ENCODE data around the gene SLC6A18.
"Not testable (repeated sequence)": the region's sequence is repeated elsewhere in the genome, so short reads cannot be mapped to it uniquely, and the experiment has no call there.

The SLC6A18 gene

DNA sequence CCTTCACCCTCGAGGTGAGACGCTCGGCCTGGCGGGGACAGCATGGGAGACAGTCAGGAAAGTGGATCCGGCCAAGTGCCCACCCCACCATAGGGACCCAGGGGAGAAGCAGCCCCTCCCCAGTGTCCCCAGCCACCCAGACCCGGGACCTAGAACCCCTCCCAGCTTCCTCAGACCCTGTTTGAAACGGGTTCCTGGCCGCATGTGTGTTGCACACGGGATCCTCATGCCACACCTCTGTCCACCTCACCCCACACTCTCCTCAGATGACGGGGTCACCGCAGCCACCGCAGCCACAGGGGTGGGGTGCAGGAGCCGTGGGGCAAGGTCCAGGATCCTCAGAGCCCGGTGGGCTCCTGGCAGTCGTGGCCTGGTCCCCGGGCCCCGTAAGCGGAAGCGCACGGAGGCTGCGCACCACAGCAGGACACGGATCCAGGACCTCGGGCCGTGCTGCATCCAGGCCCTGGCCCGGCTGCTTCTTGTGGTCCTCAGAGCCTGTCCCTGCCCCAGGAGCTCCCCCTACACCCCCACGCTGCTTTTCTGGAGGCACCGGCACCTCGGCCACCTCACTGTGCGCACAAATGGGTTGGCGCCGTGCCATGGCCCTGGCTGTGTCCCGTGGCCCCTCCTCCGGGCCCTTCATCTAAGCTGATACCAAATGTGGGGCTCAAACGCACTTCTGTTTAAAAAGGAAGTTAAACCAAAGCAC lies 54.4 kb downstream of the SLC6A18 start:
- no peak for DNase-seq

GRCh38 chr5:1280177-1281037 lies 55.2 kb downstream of the SLC6A18 start:
- no peak for DNase-seq

DNA sequence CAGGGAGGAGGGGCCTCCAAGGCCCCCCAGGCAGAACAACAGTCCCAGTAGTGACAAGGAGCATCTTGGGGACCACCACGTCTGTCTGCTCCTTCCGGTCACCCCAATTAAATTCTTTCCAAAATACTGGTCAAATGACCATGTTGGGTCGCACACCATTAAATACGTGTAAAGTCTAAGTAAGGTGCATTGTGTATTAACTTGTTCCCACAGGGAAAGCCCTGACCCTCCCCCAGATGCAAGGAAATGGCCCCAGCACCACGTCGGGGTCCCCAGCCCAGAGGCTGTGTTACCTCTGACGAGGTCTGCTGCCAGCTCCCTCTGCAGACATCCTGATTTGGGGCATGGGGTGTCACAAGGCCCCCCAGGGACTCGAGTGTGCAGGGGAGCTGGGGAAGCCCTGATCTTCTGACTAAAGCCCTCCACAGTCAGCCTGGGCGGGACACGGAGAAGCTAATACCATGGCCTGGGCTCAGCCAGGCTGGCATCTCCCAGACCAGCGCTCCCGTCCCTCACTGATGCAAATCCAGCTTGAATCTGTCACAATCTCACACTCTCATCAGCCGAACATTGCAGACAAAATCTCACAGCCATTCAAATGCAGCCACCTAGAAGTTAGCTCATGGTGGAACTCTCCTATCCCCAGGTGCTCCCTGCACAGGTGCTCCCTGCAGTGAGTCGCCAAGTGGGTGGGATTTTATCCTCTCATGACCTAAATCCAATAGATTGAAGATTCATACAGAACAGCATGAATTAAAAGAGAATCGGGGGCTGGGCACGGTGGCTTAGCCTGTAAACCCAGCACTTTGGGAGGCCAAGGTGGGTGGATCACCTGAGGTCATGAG lies 56.1 kb downstream of the SLC6A18 start:
- DNase-seq, result no peak

DNA sequence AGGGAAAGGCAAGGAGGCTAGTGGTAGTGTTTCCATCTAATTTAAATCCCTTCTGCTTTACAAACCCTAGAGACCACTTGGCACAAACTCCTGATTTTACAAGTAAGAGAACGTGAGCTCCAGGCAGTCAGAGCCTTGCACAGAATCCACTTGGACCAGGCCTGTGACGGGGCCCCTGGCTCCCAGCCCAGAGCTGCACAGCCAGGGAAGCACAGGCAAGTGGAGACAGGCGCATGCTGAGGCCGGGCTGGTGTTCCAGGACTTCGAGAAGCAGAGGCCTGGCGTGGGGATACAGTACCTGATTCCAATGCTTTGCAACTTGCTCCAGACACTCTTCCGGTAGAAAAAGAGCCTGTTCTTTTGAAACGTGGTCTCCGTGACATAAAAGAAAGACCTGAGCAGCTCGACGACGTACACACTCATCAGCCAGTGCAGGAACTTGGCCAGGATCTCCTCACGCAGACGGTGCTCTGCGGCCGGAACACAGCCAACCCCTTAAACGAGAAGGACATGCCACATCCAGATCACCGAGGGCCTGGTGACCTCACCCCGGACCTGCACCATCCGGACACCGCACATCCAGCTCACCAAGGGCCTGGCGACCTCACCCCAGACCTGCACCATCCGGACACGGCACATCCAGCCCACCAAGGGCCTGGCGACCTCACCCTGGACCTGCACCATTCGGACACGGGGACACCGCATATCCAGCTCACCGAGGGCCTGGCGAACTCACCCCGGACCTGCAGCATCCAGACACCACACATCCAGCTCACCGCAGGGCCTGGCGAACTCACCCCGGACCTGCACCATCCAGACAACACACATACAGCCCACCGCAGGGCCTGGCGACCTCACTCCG lies 57.2 kb downstream of the SLC6A18 start:
- peak; percentile 14 for DNase-seq

GRCh38 chr5:1282993-1283728 lies 58.0 kb downstream of the SLC6A18 start:
- DNase-seq, result not testable (repeated sequence)

- not testable (repeated sequence) for DNase-seq
Observed at GRCh38 chr5:1283729-1284041, 58.5 kb downstream of the SLC6A18 start.

DNA sequence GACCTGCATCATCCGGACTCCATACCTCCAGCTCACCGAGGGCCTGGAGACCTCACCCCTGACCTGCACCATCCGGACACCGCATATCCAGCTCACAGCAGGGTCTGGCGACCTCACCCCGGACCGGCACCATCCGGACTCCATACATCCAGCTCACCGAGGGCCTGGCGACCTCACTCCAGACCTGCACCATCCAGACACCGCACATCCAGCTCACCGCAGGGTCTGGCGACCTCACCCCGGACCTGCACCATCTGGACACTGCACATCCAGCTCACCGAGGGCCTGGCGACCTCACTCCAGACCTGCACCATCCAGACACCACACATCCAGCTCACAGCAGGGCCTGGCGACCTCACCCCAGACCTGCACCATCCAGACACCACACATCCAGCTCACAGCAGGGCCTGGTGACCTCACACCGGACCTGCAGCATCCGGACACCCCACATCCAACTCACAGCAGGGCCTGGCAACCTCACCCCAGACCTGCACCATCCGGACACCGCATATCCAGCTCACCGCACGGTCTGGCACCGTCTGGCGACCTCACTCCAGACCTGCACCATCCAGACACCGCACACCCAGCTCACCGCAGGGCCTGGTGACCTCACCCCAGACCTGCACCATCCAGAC lies 59.3 kb downstream of the SLC6A18 start:
- DNase-seq, result not testable (repeated sequence)

- no peak for DNase-seq
Observed at GRCh38 chr5:1285141-1285540, 60.0 kb downstream of the SLC6A18 start.

- no peak for DNase-seq
Observed at GRCh38 chr5:1285883-1286291, 60.7 kb downstream of the SLC6A18 start.

DNA sequence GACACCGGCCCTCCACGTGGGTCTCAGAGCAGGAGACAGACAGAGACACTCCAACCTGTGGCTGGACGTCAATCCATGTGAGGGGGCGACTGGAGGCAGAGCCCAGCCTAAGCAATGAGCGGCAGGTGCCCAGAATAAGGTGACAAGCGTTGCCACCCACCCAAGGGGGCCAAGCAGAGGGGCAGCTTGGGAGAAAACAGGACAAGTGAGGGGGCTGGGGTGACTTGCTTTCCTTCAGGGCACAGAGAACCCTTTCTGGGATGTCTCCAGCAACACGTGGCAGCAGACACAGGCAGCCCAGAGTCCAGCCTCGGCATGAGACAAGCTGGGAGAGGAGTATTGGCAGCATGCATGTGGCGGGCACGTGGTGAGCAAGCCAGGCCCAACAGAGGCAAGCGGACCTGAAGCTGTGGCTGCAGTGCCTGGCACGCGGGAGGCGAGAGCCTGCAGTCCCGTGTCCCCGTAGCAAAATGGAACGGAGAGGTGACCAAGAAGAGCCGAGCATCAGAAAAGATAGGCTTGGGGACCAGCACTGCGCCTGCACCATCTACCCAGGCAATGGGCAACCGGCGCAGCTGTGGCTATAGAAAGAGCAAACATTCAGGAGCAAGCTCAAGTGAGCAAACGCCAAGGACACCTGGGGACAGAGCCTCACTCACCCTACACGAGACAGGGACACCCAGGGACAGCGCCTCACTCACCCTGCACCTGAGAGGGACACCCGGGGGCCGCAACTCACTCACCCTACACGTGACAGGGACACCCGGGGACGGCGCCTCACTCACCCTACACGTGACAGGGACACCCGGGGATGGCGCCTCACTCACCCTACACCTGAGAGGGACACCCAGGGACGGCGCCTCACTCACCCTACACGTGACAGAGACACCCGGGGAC lies 63.5 kb downstream of the SLC6A18 start:
- no peak for DNase-seq

- DNase-seq, result not testable (repeated sequence)
Observed at GRCh38 chr5:1289559-1289958, 64.4 kb downstream of the SLC6A18 start.

GRCh38 chr5:1290956-1291355 lies 65.8 kb downstream of the SLC6A18 start:
- not testable (repeated sequence) for DNase-seq

GRCh38 chr5:1291611-1292080 lies 66.5 kb downstream of the SLC6A18 start:
- peak; percentile 29 for DNase-seq

DNA sequence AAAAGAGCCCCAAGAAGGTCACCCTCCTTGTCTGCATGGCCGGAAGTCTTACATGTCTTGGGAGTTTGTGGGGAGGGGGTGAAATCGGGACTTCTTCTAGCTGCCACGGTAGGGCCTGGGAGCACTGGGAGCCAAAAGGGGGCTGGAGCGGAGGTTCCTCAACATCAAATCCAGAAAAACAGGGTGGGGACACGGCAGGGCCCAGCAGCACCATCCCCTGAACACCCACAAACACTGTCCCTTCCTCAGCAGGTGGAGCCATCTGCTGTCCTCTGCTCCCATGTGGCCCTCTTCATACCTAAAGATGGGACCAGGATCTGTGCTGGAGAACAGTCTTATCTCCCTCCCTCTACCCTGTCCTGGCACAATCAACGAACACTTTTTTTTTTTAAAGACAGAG lies 67.0 kb downstream of the SLC6A18 start:
- DNase-seq, result no peak

DNA sequence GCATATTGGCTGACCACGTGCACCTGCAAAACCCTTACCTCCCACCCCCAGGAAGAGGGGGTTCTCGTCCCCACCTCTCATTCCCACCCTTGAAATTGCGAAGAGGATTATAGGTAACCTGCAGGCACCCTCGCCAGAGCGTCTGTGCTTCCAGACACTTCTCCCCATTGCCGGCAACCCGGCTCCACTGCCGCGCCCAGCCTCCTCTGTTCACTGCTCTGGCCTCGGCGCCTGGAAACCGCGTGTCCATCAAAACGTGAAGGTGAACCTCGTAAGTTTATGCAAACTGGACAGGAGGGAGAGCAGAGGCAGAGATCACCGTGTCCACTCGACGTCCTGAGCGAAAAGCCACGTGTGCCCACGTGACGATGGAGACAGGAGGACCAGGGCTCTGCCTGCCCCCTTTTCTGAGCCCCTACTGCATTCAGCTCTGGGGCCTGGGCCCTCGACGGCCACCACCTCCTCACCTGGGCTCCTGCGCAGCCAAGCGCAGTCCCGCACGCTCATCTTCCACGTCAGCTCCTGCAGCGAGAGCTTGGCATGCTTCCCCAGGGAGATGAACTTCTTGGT lies 67.8 kb downstream of the SLC6A18 start:
- DNase-seq, result no peak

DNA sequence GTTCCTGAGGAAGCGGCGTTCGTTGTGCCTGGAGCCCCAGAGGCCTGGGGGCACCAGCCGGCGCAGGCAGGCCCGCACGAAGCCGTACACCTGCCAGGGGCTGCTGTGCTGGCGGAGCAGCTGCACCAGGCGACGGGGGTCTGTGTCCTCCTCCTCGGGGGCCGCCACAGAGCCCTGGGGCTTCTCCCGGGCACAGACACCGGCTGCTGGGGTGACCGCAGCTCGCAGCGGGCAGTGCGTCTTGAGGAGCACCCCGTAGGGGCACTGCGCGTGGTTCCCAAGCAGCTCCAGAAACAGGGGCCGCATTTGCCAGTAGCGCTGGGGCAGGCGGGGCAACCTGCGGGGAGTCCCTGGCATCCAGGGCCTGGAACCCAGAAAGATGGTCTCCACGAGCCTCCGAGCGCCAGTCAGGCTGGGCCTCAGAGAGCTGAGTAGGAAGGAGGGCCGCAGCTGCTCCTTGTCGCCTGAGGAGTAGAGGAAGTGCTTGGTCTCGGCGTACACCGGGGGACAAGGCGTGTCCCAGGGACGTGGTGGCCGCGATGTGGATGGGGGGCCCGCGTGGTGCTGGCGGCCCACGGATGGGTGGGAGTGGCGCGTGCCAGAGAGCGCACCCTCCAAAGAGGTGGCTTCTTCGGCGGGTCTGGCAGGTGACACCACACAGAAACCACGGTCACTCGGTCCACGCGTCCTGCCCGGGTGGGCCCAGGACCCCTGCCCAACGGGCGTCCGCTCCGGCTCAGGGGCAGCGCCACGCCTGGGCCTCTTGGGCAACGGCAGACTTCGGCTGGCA lies 68.4 kb downstream of the SLC6A18 start:
- no peak for DNase-seq

DNA sequence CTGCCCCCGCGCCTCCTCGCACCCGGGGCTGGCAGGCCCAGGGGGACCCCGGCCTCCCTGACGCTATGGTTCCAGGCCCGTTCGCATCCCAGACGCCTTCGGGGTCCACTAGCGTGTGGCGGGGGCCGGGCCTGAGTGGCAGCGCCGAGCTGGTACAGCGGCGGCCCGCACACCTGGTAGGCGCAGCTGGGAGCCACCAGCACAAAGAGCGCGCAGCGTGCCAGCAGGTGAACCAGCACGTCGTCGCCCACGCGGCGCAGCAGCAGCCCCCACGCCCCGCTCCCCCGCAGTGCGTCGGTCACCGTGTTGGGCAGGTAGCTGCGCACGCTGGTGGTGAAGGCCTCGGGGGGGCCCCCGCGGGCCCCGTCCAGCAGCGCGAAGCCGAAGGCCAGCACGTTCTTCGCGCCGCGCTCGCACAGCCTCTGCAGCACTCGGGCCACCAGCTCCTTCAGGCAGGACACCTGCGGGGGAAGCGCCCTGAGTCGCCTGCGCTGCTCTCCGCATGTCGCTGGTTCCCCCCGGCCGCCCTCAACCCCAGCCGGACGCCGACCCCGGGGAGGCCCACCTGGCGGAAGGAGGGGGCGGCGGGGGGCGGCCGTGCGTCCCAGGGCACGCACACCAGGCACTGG lies 69.1 kb downstream of the SLC6A18 start:
- peak; percentile 64 for DNase-seq
